DMS153 treated with DMSO at 0.1 percent for 48 hours (cell line): Measurements from ENCODE around the gene WSB2.
"Not testable (repeated sequence)": the region's sequence is repeated elsewhere in the genome, so short reads cannot be mapped to it uniquely, and the experiment has no call there.

Source experiments
- DNase-seq: peaks from one replicate; lab custom pipeline; 2025; ENCODE audit not compliant: unreplicated experiment; lab: John Stamatoyannopoulos, UW

Gene WSB2

GRCh38 chr12:117999806-118000205, 61.2 kb downstream of the WSB2 start:
- not testable (repeated sequence) for DNase-seq

- DNase-seq, result no peak
Observed at GRCh38 chr12:117998719-117999118, 62.3 kb downstream of the WSB2 start.

GRCh38 chr12:117994551-117995438, 66.2 kb downstream of the WSB2 start:
- DNase-seq, result no peak

GRCh38 chr12:117986705-117987469, 74.1 kb downstream of the WSB2 start:
- no peak for DNase-seq

- DNase-seq, result no peak
Observed at GRCh38 chr12:117985182-117985581, 75.8 kb downstream of the WSB2 start.
